Osteoblast (primary cell): Measurements from ENCODE around the gene FHDC1. TPM values are rescaled to one million over a fixed set of nuclear protein-coding genes. Genes with fewer than 3 reads are reported as not detected.

Source experiments
- DNase-seq: peaks from one replicate; pipeline ENCODE4 v3.0.0; 2011; ENCODE audit warnings: low spot score, mixed read lengths; ENCODE audit not compliant: insufficient read length; ENCODE audit errors: missing footprints
- H2AFZ ChIP-seq: 2 replicates; pipeline ENCODE4 v1.6.0; 2011; ENCODE audit warnings: mild to moderate bottlenecking, low read length
- H3K27ac ChIP-seq: 2 replicates; pipeline ENCODE4 v1.5.1; 2011; ENCODE audit warnings: mild to moderate bottlenecking, low read depth, low read length, moderate library complexity
- H3K27me3 ChIP-seq: 2 replicates; pipeline ENCODE4 v1.6.0; 2012; ENCODE audit warnings: mild to moderate bottlenecking, control low read depth, inconsistent platforms, low read length, moderate library complexity; ENCODE audit not compliant: insufficient read depth
- H3K36me3 ChIP-seq: 2 replicates; pipeline ENCODE4 v1.5.1; 2011; ENCODE audit warnings: mild to moderate bottlenecking, low read length, control low read depth, moderate library complexity; ENCODE audit not compliant: insufficient read depth
- H3K4me1 ChIP-seq: 2 replicates; pipeline ENCODE4 v1.5.1; 2011; ENCODE audit warnings: mild to moderate bottlenecking, low read length, control low read depth, moderate library complexity; ENCODE audit not compliant: insufficient read depth
- H3K4me2 ChIP-seq: 2 replicates; pipeline ENCODE4 v1.6.0; 2011; ENCODE audit warnings: mild to moderate bottlenecking, low read length; ENCODE audit not compliant: insufficient read depth
- H3K4me3 ChIP-seq: fragments of 200-600 bp; sonication (generic); 3 replicates; pipeline ENCODE4 v1.5.1; 2012; ENCODE audit warnings: mild to moderate bottlenecking, low read length, inconsistent platforms; ENCODE audit not compliant: insufficient read depth
- H3K79me2 ChIP-seq: 2 replicates; pipeline ENCODE4 v1.6.0; 2012; ENCODE audit warnings: mild to moderate bottlenecking, low read length, control low read depth, inconsistent platforms; ENCODE audit not compliant: insufficient read depth
- H3K9me3 ChIP-seq: 2 replicates; pipeline ENCODE4 v1.5.1; 2011; ENCODE audit warnings: low read depth, low read length, control low read depth
- H4K20me1 ChIP-seq: 2 replicates; pipeline ENCODE4 v1.6.0; 2012; ENCODE audit warnings: mild to moderate bottlenecking, low read length, control low read depth; ENCODE audit not compliant: insufficient read depth
- CTCF ChIP-seq: IDR thresholded peaks from 2 replicates; pipeline ENCODE4 v1.5.1; 2011; ENCODE audit warnings: mild to moderate bottlenecking, low read depth, low read length, moderate library complexity; ENCODE audit errors: extremely low read depth
- total RNA-seq: library from RNA; depleted of rRNA; stranded (reverse); fragments of >200 nt; gene quantifications from 2 replicates; pipeline ENCODE4 v1.2.3, GENCODE V29; 2012

Gene FHDC1
- total RNA-seq, 1 donor: 0.36 TPM

- no peak overlapping the region for H3K27ac ChIP-seq
- H3K36me3 ChIP-seq: no peaks in the 10 kb centered on the region
- H2AFZ ChIP-seq: no peak overlapping the region
- no peak for DNase-seq
- H3K4me3 ChIP-seq: no peak overlapping the region
- H3K27me3 ChIP-seq: no peaks in the 10 kb centered on the region
- H3K4me1 ChIP-seq: peaks cover 20% of the 10 kb centered on the region
- no peaks in the 10 kb centered on the region for H3K79me2 ChIP-seq
- H3K9me3 ChIP-seq: no peaks in the 10 kb centered on the region
- TF ChIP-seq CTCF: no peak
- H3K4me2 ChIP-seq: no peak overlapping the region
- H4K20me1 ChIP-seq: no peaks in the 10 kb centered on the region
These were observed 34.9 kb downstream of the FHDC1 start for GRCh38 chr4:152971053-152971452.

DNA sequence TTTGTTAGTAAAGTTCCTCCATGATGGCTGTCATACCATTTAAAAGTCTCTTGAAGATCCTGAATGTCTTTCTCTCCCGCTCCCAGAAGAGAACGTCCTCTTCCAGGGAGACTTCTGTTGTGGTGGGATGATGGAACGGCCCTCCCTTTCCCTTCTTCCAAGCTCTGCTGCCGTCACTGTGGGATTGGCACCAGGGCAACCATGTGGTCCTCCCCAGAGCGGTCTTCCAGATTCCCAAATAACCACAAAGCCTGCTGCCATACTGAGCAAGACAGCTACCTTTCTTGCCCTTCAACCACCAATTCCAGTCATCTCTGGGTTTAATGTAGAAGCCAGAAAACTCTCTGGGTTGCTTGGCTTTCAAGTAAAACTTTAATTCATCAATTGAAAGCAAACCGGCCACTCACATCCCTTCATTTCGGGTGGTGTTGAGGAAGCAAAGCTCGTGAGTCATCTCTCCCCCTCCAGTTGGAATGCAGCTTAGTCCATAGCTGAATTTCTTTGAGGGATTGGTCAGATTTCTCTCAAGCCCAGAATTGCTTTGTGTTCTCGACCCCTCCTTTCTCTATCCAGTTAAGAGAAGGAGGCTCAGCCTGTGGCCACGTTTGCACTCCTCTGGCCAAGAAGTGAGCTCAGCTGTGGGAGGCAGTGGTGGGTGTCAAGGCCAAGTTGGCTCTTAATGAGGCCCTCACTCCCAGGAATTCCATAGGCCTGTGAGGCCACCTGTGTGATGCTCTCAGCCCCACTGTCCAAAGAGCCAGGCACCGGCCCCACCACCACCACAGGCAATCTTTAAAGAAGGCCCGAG, 36.9 kb downstream of the FHDC1 start:
- H3K36me3 ChIP-seq: no peaks in the 10 kb centered on the region
- H3K27me3 ChIP-seq: no peaks in the 10 kb centered on the region
- TF ChIP-seq CTCF: no peak
- no peaks in the 10 kb centered on the region for H3K79me2 ChIP-seq
- peaks cover 20% of the 10 kb centered on the region for H3K4me1 ChIP-seq
- peak; percentile 99 for DNase-seq
- H4K20me1 ChIP-seq: no peaks in the 10 kb centered on the region
- H3K4me3 ChIP-seq: peak overlapping the region; percentile 54
- peak overlapping the region; percentile 91 for H2AFZ ChIP-seq
- H3K9me3 ChIP-seq: no peaks in the 10 kb centered on the region
- peak overlapping the region; percentile 82 for H3K4me2 ChIP-seq
- peak overlapping the region; percentile 92 for H3K27ac ChIP-seq

DNA sequence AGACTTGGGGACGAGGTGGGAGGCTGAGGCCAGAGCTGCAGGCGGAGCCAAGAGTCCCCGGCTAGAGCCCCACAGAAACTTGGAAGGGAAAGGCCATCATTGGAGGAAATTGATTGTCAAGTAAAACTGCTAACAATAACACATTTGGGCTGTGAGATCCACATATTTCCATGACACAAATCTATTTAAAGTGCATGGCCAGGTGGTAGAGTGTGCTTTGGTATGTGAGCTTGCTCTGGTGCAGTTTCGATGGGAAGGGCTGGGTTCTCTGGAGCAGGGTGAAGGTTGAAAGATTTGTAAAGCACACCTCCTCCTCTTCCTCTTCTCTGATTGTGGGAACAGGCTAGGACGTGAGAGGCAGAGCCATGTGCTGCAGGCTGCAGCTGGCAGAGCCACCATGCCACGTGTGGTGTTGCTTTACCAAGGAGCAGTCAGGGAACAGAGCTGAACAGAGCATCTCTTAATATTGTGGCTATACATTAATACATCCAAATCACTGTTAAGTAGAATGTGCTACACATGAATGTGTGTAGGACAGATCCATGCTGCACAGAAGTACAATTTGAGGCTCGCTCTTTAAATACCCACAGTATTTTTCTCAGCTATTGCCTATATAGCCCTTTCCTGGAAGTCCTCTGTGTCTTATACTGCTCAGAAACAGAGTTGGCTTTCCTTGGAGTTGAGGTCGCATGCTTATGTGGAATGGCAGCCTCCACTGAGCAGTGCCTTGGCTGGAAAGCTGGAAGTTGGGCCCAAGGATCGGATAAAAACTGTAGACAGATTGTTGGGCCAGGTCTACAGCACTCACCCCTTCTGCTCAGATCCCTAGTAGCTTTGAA, 37.7 kb downstream of the FHDC1 start:
- Histone ChIP-seq H3K36me3 (no peaks in the 10 kb centered on the region), H3K27ac (peak overlapping the region; percentile 92), H3K79me2 (no peaks in the 10 kb centered on the region), H2AFZ (peak overlapping the region; percentile 91), H3K9me3 (no peaks in the 10 kb centered on the region), H3K4me2 (peak overlapping the region; percentile 82), H3K4me3 (peak overlapping the region; percentile 54), H3K4me1 (peaks cover 20% of the 10 kb centered on the region), H3K27me3 (no peaks in the 10 kb centered on the region), H4K20me1 (no peaks in the 10 kb centered on the region)
- no peak for DNase-seq
- no peak for TF ChIP-seq CTCF
